H1 (cell line): ENCODE measurements around the gene NCF2. TPM values are rescaled to one million over a fixed set of nuclear protein-coding genes. Genes with fewer than 3 reads are reported as not detected.

Experiments used
- CHD7 ChIP-seq: fragments of 300-600 bp; sonication (generic); IDR thresholded peaks from 2 replicates; pipeline ENCODE4 v1.7.1; 2012; ENCODE audit warnings: low read length, moderate library complexity, mild to moderate bottlenecking, inconsistent platforms; ENCODE audit not compliant: insufficient replicate concordance
- EGR1 ChIP-seq: IDR thresholded peaks from 2 replicates; pipeline ENCODE4 v1.6.1; 2011; ENCODE audit warnings: low read depth, low read length, borderline replicate concordance
- HDAC2 ChIP-seq, 2 experiments: fragments of 300-600 bp in 1 of 2; sonication (generic) in 1 of 2; IDR thresholded peaks; 2 replicates each; pipeline ENCODE4 v1.6.1; 2011 to 2012; ENCODE audit warnings: low read depth in 2 of 2, low read length in 2 of 2, mild to moderate bottlenecking in 2 of 2, moderate library complexity in 2 of 2, borderline replicate concordance in 1 of 2, inconsistent platforms in 1 of 2
- JUN ChIP-seq: IDR thresholded peaks from 2 replicates; pipeline ENCODE4 v1.6.1; 2011; ENCODE audit warnings: low read depth, mild to moderate bottlenecking, improper control_type of control experiment, low read length
- KDM4A ChIP-seq: IDR thresholded peaks from one replicate; pipeline ENCODE4 v1.7.1; 2012; ENCODE audit warnings: low read depth, mild to moderate bottlenecking, moderate library complexity, low read length, inconsistent platforms; ENCODE audit not compliant: severe bottlenecking
- RAD21 ChIP-seq, 2 experiments: IDR thresholded peaks in 1 of 2; conservative IDR thresholded peaks in 1 of 2; 2 replicates each; pipeline ENCODE4 v1.6.1; 2011; ENCODE audit warnings: low read depth in 2 of 2, low read length in 2 of 2, improper control_type of control experiment in 1 of 2, inconsistent platforms in 1 of 2, mild to moderate bottlenecking in 1 of 2, moderate library complexity in 1 of 2
- RNF2 ChIP-seq: fragments of 200-900, 300-1000 bp; sonication (generic); IDR thresholded peaks from 2 replicates; pipeline ENCODE4 v1.7.1; 2016; ENCODE audit warnings: borderline replicate concordance, low read depth, mild to moderate bottlenecking, antibody characterized with exemption, low read length; ENCODE audit not compliant: poor library complexity, severe bottlenecking; ENCODE audit errors: missing control alignments
- SUZ12 ChIP-seq: fragments of 200-600 bp; sonication (generic); IDR thresholded peaks from 2 replicates; pipeline ENCODE4 v1.6.1; 2012; ENCODE audit warnings: mild to moderate bottlenecking, inconsistent platforms, low read length, moderate library complexity, mixed read lengths
- TAF7 ChIP-seq: optimal IDR thresholded peaks from 2 replicates; pipeline ENCODE3; 2011; ENCODE audit warnings: low read depth, mild to moderate bottlenecking, inconsistent platforms, low read length, moderate library complexity, borderline replicate concordance
- ZNF274 ChIP-seq: IDR thresholded peaks from 2 replicates; pipeline ENCODE4 v1.7.0; 2012; ENCODE audit warnings: low read length, borderline replicate concordance; ENCODE audit errors: extremely low read depth
- polyA plus RNA-seq, 7 experiments: library from polyadenylated mRNA; depleted of rRNA in 3 of 7; stranded (reverse) in 5 of 7; unstranded in 2 of 7; fragments of >200 nt in 5 of 7; fragments of 200-250 nt in 2 of 7; gene quantifications; 1 replicate in 5 of 7; 2 replicates in 1 of 7; 4 replicates in 1 of 7; pipeline versions ENCODE4 v1.2.1 to v1.2.3, GENCODE V29; 2011 to 2013; ENCODE audit warnings: missing spikeins in 2 of 7, mixed read lengths in 2 of 7
- total RNA-seq: library from RNA; stranded (reverse); fragmentation: NEBNext Ultra II Directional; extraction: Animal tissue kit (Norgen Biotek cat#: 25700); gene quantifications from 2 replicates; pipeline ENCODE4 v1.2.1, GENCODE V29; 2021

The NCF2 gene
- total and polyA plus RNA-seq, 2 of the 8 experiments (the other 6 are each of a cell fraction or from before 2014, with no cell fraction given): not detected

GRCh38 chr1:183533617-183534174 lies 56.6 kb downstream of the NCF2 start (continued):
- TF ChIP-seq CHD7: no peak
- no peak for TF ChIP-seq RNF2
- no peak for TF ChIP-seq EGR1
- TF ChIP-seq TAF7: no peak
- no peak for TF ChIP-seq ZNF274
- no peak for TF ChIP-seq HDAC2 (IDR thresholded peaks at IDR 0.05; ENCODE audit: borderline replicate concordance in 1 of 2, low read depth in 2 of 2, low read length in 2 of 2)
- TF ChIP-seq KDM4A: no peak
- TF ChIP-seq SUZ12: no peak
- no peak for TF ChIP-seq RAD21 (IDR thresholded peaks at IDR 0.05 in 1 of 2, conservative IDR thresholded peaks at IDR 0.05 in 1 of 2; ENCODE audit: low read depth in 2 of 2, low read length in 2 of 2)
- TF ChIP-seq JUN: no peak
